Effector memory CD4-positive, alpha-beta T cell (primary cell): ENCODE results near the gene ADGRB2.

ENCODE experiments used
- DNase-seq, 3 donors: peaks; one replicate each; pipeline ENCODE4 v3.0.0-alpha.2; 2020
- H3K27ac ChIP-seq: 2 replicates; pipeline ENCODE4 v1.7.0; 2013; ENCODE audit warnings: mild to moderate bottlenecking, low read length, moderate library complexity; ENCODE audit not compliant: insufficient read depth, poor library complexity, severe bottlenecking
- H3K27me3 ChIP-seq: replicated peaks from 2 replicates; pipeline ENCODE4 v1.7.0; 2013; ENCODE audit warnings: mild to moderate bottlenecking, low read length; ENCODE audit not compliant: insufficient read depth, control insufficient read depth, poor library complexity, severe bottlenecking
- H3K36me3 ChIP-seq: 2 replicates; pipeline ENCODE4 v1.7.0; 2013; ENCODE audit warnings: mild to moderate bottlenecking, low read length, moderate library complexity; ENCODE audit not compliant: control insufficient read depth, insufficient read depth
- H3K4me1 ChIP-seq: 2 replicates; pipeline ENCODE4 v1.7.0; 2013; ENCODE audit warnings: low read length, mild to moderate bottlenecking; ENCODE audit not compliant: control insufficient read depth, insufficient read depth, poor library complexity, severe bottlenecking
- H3K4me3 ChIP-seq: 2 replicates; pipeline ENCODE4 v1.7.0; 2013; ENCODE audit warnings: low read length, low read depth, mild to moderate bottlenecking; ENCODE audit not compliant: insufficient read depth, poor library complexity, severe bottlenecking
- H3K9me3 ChIP-seq: 2 replicates; pipeline ENCODE4 v1.7.0; 2013; ENCODE audit warnings: mild to moderate bottlenecking, low read length, moderate library complexity; ENCODE audit not compliant: control insufficient read depth

The ADGRB2 gene

DNA sequence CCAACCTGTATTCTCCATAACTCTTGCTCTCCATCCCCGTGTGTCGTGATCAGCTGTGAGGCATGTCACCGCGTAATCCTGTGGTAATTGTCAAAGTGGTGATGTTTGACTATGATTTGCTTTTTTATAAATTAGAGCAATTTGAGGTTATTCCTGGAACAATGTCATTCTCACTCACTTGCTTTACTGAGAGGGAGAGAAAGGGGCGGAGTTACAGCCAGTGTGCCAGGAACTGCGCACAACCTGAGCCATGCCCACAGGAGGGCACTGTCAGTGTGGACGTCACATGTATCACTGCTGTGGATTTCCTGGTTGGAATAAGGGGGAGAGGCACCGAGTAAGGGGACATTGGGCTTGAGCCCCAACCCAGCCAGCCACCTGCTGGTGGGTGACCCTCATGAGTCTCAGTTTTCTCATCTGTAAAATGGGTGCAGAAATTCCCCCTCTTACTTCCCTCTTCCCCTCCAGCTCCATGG is 6.9 kb downstream of the ADGRB2 start:
- no peak overlapping the region for H3K27ac ChIP-seq
- H3K4me1 ChIP-seq = peaks cover 17% of the 10 kb centered on the region
- DNase-seq = no peak
- H3K4me3 ChIP-seq = no peak overlapping the region
- no peaks in the 10 kb centered on the region for H3K27me3 ChIP-seq
- H3K9me3 ChIP-seq = no peaks in the 10 kb centered on the region
- H3K36me3 ChIP-seq = no peaks in the 10 kb centered on the region

DNA sequence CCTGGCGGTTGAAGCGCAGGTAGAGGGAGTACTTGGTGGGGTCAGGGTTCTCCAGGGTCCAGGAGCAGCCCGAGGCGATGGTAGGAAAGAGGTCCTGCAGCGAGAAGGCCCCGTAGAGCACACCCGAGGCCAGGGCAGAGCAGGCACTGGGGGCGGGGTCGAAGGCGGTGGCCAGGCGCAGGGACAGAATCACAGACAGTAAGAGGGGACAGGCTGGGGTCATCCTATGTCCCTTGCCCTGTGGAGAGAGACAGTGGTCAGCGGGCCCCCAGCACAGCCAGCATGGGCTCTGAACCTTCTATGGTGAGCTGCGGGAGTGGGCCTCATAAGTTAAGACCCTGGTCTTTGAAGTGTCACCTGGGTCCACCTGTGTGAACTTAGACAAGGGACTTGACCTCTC is 7.6 kb downstream of the ADGRB2 start:
- H3K4me1 ChIP-seq = peaks cover 16% of the 10 kb centered on the region
- no peaks in the 10 kb centered on the region for H3K36me3 ChIP-seq
- H3K27ac ChIP-seq = no peak overlapping the region
- H3K27me3 ChIP-seq = no peaks in the 10 kb centered on the region
- no peak for DNase-seq
- no peak overlapping the region for H3K4me3 ChIP-seq
- no peaks in the 10 kb centered on the region for H3K9me3 ChIP-seq

DNA sequence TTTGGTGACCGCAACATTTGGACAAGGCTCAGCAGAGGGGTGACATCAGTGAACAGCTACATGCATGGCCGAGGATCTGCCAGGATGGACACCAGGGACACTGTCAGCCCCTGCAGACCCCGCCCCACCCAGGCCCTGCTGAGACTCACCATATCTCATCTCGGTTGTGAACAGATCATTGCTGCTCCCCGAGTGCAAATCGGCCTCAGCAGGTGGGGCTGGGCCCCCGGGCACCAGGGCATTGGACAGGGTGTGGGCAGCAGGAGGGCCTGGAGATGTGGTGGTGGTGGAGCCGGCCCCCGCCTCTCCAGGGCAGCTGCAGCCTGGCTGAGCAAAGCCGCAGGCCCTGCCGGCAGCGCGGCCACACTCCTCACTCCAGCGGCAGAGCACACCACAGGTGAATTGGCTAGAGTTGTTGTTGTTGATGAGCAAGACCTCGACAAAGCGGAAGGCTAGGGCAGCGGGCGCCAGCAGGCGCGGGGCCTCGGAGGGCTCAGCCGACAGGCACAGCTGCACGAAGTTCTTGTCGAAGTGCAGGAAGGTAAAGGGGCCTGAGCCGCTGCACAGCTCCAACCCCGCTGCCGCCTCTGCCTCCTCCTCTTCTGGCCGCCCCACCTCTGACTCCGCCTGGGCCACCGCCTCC is 8.2 kb downstream of the ADGRB2 start:
- Histone ChIP-seq H3K27ac (no peak overlapping the region), H3K4me1 (peaks cover 13% of the 10 kb centered on the region), H3K27me3 (no peaks in the 10 kb centered on the region), H3K9me3 (no peaks in the 10 kb centered on the region), H3K4me3 (no peak overlapping the region), H3K36me3 (no peaks in the 10 kb centered on the region)
- DNase-seq = no peak

DNA sequence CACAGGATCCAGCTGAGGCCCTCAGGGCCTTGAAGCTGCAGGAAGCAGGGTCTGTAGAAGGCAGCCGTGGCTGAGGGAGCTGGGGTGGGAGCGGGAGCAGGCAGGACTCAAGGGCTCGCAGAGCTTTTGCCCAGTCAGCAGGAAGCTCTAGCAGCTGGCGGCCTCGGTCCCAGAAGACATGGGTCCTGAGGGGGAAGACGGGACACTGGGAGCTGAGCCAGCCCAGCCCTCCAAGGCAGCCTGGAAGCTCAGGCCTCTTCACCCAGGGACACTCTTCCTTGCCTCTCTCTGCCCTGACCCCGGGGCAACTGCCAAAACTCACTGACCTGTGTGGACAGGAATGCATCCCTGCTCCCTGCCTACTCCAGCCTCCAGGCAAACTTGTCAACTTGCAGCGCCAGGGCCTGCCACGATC is 8.9 kb downstream of the ADGRB2 start:
- H3K36me3 ChIP-seq = no peaks in the 10 kb centered on the region
- no peak overlapping the region for H3K4me3 ChIP-seq
- no peak overlapping the region for H3K27ac ChIP-seq
- no peak for DNase-seq
- peaks cover 8% of the 10 kb centered on the region for H3K4me1 ChIP-seq
- no peaks in the 10 kb centered on the region for H3K9me3 ChIP-seq
- H3K27me3 ChIP-seq = no peaks in the 10 kb centered on the region

DNA sequence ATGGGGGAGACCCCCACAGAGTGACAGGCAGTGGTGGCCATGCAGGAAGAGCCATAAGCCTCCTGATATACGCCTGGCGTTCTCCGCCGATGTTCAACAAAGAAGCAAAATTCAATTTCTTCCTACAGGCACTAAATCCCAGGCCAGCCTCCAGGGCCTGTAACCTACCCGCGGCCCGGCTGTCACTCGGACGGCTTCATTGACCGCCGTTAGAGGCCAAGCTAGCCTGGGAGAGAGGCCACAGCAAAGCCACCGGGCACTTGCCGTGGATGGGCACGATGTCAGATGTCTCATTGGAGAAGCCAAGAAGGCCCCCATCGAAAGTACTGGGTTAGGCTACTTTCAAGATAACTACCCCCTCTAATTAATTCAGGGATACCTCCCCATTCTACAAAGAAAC is 9.7 kb downstream of the ADGRB2 start:
- H3K4me1 ChIP-seq = peaks cover 6% of the 10 kb centered on the region

DNA sequence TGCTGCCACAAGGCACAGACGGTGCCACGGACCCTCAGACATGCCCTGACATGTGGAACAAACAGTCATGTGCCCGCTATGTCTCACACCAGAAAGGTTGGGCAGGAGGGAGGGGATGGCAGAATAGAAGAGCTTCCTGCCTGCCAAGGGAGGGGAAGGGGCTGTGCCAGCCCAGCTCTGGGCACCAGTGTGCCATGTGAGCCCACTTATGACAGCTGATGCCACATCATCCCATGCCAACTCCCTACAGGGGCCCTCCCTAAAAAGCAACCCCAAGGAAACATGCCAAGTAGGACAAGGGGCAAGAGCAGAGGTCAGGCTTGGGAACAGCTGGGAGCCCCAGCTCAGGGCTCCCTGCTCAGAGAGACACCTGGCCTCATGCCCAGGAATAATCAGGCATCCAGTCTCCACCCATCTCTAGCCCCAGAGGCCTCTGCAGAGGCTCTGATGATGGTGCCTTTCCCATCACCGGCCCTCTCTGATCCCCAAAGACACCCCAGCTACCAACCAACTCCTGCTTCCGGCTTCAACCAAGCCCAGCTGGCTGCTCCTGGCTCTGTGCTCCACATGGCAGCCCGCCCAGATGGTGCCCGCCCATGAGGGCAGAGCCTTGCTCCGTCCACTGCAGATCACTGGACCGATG is 10.3 kb downstream of the ADGRB2 start:
- H3K4me3 ChIP-seq = no peak overlapping the region
- no peak overlapping the region for H3K27ac ChIP-seq
- no peaks in the 10 kb centered on the region for H3K9me3 ChIP-seq
- H3K27me3 ChIP-seq = no peaks in the 10 kb centered on the region
- no peaks in the 10 kb centered on the region for H3K36me3 ChIP-seq
- H3K4me1 ChIP-seq = peaks cover 6% of the 10 kb centered on the region
- DNase-seq = no peak

More for the DNA sequence above, 9.7 kb downstream of the ADGRB2 start:
- no peak overlapping the region for H3K27ac ChIP-seq
- no peaks in the 10 kb centered on the region for H3K9me3 ChIP-seq
- no peaks in the 10 kb centered on the region for H3K36me3 ChIP-seq
- H3K27me3 ChIP-seq = no peaks in the 10 kb centered on the region
- DNase-seq = no peak
- H3K4me3 ChIP-seq = no peak overlapping the region

DNA sequence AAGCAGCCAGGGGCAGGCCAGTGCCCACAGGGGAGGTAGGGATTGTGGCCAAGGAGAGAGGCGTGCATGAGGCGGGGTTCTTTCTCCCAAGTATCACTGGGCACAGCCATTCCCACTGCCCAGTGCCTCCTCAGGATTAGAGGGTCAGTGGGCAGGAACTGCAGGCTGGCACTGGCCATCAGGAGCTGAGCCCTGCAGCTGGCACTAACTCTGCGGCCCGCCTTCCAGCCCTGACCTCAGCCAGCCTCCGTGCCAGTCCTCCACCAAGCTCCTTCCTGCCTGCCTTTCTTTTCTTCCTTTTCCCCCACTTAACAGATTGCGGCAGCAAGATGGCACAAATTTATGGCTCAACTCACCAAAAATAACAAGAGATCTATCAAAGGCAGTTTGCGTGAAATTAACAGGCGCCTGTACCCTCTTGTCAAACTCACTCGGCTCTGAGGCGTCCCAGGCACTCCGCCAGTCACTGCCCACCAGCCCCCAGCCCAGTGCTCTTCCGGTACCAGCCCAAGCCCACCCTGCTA is 11.1 kb downstream of the ADGRB2 start:
- H3K4me3 ChIP-seq = no peak overlapping the region
- H3K9me3 ChIP-seq = no peaks in the 10 kb centered on the region
- H3K36me3 ChIP-seq = no peaks in the 10 kb centered on the region
- H3K4me1 ChIP-seq = peaks cover 6% of the 10 kb centered on the region
- no peak for DNase-seq
- no peaks in the 10 kb centered on the region for H3K27me3 ChIP-seq
- H3K27ac ChIP-seq = no peak overlapping the region

DNA sequence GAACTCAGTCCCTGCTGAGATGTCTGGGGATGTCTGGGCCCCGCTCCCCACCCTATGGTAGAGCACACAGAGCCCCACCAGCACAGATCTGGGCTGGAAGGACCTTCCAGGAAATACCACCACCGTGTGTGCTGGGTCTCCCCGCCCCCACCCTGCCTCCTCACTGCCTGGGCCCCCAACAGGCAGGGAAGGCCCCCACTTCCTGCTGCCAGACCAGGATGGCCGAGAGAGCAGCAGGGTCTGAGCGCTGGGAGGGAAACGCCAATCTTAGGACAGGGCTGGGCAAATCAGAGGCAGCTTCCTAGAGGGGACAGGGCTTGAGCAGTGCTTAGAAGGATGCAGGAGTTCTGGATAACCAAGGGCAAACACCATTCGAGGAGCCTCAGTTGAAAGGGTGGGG is 11.9 kb downstream of the ADGRB2 start:
- Histone ChIP-seq H3K27me3 (no peaks in the 10 kb centered on the region), H3K9me3 (no peaks in the 10 kb centered on the region), H3K4me3 (no peak overlapping the region), H3K36me3 (no peaks in the 10 kb centered on the region), H3K4me1 (peaks cover 6% of the 10 kb centered on the region), H3K27ac (no peak overlapping the region)
- no peak for DNase-seq

DNA sequence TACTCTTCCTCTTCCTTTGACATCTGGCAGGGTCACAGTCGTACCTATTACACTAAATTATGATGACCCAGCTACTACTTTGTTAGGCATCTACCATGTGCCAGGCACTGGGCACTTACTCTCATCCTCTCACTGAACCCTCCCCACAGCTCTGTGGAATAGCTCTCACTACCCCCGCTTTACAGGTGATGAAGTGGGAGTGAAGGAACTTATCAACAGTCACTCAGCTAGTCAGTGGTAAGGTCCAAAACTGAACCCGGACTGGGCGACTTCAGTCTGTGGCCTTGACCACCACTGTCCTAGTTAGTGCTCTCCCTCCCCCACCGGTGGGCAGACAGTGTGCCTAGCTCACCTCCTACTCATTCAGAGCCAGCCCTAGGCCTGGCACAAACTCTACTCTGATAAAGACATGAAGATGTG is 12.3 kb downstream of the ADGRB2 start:
- H3K27me3 ChIP-seq = no peaks in the 10 kb centered on the region
- H3K36me3 ChIP-seq = no peaks in the 10 kb centered on the region
- peaks cover 6% of the 10 kb centered on the region for H3K4me1 ChIP-seq
- H3K4me3 ChIP-seq = no peak overlapping the region
- DNase-seq = no peak
- H3K9me3 ChIP-seq = no peaks in the 10 kb centered on the region
- no peak overlapping the region for H3K27ac ChIP-seq

DNA sequence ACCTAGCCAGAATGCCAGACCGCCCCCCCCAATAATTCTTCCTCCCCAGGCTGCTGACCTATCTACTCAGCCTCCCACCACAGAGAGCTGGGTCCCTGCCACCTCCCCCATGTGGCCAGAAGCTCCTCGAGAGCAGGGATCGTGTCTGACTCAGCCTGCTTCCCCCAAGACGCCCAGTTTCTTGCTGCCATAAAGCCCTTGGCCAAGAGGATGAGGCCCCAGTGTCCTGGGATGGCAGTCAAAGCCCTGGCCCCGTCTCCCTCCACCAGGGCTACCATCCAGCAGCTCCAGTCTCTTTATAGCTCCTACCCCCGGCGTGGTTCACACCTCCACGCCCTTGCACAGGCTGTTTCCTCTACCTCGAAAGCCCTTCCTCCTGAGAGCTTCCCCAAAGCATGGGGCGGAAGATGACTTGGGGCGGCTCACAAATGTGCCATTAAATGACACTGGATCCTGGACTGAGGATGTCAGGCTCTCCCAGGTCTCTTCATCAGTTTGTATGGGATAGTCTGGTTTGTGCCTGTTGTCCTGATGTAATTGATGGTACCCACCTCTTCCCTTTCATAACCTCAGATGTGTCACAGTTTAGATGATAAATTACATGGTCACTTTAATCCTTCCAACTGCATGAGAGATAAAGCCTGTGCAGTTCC is 13.2 kb downstream of the ADGRB2 start:
- no peaks in the 10 kb centered on the region for H3K36me3 ChIP-seq
- DNase-seq = no peak
- peaks cover 6% of the 10 kb centered on the region for H3K4me1 ChIP-seq
- no peaks in the 10 kb centered on the region for H3K27me3 ChIP-seq
- H3K9me3 ChIP-seq = no peaks in the 10 kb centered on the region
- no peak overlapping the region for H3K4me3 ChIP-seq
- no peak overlapping the region for H3K27ac ChIP-seq
